SK-N-SH (cell line): ENCODE measurements around the gene GALNT5.

Source experiments
- FOXM1 ChIP-seq: IDR thresholded peaks from 2 replicates; pipeline ENCODE4 v1.4.0; 2012; ENCODE audit warnings: low read depth, mild to moderate bottlenecking
- RCOR1 ChIP-seq: fragments of 150-350 bp; IDR thresholded peaks from 2 replicates; pipeline ENCODE4 v1.6.1; 2017; ENCODE audit warnings: antibody characterized with exemption, low read length
- RFX5 ChIP-seq: IDR thresholded peaks from 2 replicates; pipeline ENCODE4 v1.6.1; 2012; ENCODE audit warnings: mild to moderate bottlenecking, improper control_type of control experiment, low read length
- SIN3A ChIP-seq: IDR thresholded peaks from 2 replicates; pipeline ENCODE4 v1.6.1; 2012; ENCODE audit warnings: low read depth, mild to moderate bottlenecking, low read length, moderate library complexity, borderline replicate concordance
- TF ChIP-seq, protein P1 (sequence below): fragments of 200-600 bp; sonication (generic); IDR thresholded peaks from 2 replicates; pipeline ENCODE4 v1.6.1; 2017; ENCODE audit warnings: antibody characterized with exemption, mild to moderate bottlenecking, moderate library complexity

DNA sequence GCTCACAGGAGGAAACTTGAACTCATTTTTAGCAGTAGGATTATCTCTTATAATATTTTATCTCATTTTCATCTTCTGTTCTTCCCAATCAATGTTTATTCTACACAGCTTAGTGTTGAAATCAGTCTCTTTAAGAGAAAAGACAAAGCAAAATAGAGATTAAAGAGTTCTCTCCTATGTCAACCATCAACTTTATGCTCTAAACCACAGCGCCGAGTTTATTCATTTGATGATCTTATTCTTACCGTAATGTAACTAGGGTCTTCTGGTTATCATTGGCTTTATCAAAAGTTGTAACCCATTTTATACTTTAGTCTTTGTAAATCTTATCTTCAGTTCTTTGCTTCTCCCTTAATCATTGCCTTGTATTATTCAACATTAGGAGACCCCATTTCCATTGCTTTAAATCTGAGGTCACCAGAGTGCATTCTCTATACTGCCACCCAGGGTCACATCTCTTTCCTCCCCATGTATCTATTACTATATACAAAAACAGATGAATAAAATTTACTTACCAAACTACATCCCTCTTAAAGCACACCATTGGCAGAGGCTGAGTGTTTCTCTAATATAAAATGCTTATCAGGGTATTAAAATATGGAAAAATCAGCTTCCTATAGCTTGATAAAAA, 90.9 kb downstream of the GALNT5 start:
- TF ChIP-seq, protein P1, sequence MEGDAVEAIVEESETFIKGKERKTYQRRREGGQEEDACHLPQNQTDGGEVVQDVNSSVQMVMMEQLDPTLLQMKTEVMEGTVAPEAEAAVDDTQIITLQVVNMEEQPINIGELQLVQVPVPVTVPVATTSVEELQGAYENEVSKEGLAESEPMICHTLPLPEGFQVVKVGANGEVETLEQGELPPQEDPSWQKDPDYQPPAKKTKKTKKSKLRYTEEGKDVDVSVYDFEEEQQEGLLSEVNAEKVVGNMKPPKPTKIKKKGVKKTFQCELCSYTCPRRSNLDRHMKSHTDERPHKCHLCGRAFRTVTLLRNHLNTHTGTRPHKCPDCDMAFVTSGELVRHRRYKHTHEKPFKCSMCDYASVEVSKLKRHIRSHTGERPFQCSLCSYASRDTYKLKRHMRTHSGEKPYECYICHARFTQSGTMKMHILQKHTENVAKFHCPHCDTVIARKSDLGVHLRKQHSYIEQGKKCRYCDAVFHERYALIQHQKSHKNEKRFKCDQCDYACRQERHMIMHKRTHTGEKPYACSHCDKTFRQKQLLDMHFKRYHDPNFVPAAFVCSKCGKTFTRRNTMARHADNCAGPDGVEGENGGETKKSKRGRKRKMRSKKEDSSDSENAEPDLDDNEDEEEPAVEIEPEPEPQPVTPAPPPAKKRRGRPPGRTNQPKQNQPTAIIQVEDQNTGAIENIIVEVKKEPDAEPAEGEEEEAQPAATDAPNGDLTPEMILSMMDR: no peak
- TF ChIP-seq FOXM1 (no peak), SIN3A (no peak), RFX5 (no peak), RCOR1 (no peak)
